OCI-LY3 (cell line): ENCODE measurements around the gene MAP1B.
"Not testable (repeated sequence)": the region's sequence is repeated elsewhere in the genome, so short reads cannot be mapped to it uniquely, and the experiment has no call there.

Source experiments
- H2AFZ ChIP-seq: fragments of 200-600, 300-600 bp; shearing (Covaris generic); 2 replicates; pipeline ENCODE4 v1.6.0; 2014; ENCODE audit warnings: antibody characterized with exemption, low read depth, low read length
- H3K27ac ChIP-seq: fragments of 200-600, 300-600 bp; sonication (generic); 2 replicates; pipeline ENCODE4 v1.5.1; 2014; ENCODE audit warnings: mild to moderate bottlenecking, low read length, moderate library complexity, mixed read lengths
- H3K27me3 ChIP-seq: fragments of 200-600, 300-600 bp; sonication (generic); 2 replicates; pipeline ENCODE4 v1.6.1; 2014; ENCODE audit warnings: low read depth, low read length, mixed read lengths
- H3K36me3 ChIP-seq: fragments of 200-600, 300-600 bp; sonication (generic); replicated peaks from 2 replicates; pipeline ENCODE3; 2014; ENCODE audit warnings: low read depth, low read length, mixed read lengths
- H3K4me1 ChIP-seq: fragments of 300-600, 200-600 bp; sonication (generic); 2 replicates; pipeline ENCODE4 v1.6.1; 2014; ENCODE audit warnings: low read length, mixed read lengths
- H3K4me2 ChIP-seq: fragments of 200-600, 300-600 bp; sonication (generic); 2 replicates; pipeline ENCODE4 v1.6.1; 2014; ENCODE audit warnings: low read length, mixed read lengths
- H3K4me3 ChIP-seq: fragments of 300-600, 200-600 bp; sonication (generic); 2 replicates; pipeline ENCODE4 v1.5.1; 2014; ENCODE audit warnings: antibody characterized with exemption, mild to moderate bottlenecking, low read length, moderate library complexity
- H3K79me2 ChIP-seq: fragments of 300-600, 200-600 bp; shearing (Covaris generic); 2 replicates; pipeline ENCODE4 v1.6.1; 2014; ENCODE audit warnings: mild to moderate bottlenecking, low read length, mixed read lengths
- H3K9ac ChIP-seq: fragments of 300-600, 200-600 bp; shearing (Covaris generic); 2 replicates; pipeline ENCODE4 v1.6.0; 2014; ENCODE audit warnings: mild to moderate bottlenecking, low read length, moderate library complexity
- H3K9me3 ChIP-seq: fragments of 200-600, 300-600 bp; shearing (Covaris generic); 2 replicates; pipeline ENCODE4 v1.6.1; 2014; ENCODE audit warnings: low read length, mixed read lengths; ENCODE audit not compliant: insufficient read depth
- H4K20me1 ChIP-seq: fragments of 200-600, 300-600 bp; sonication (generic); 2 replicates; pipeline ENCODE4 v1.6.1; 2016; ENCODE audit warnings: low read length, mixed read lengths; ENCODE audit not compliant: insufficient read depth
- CTCF ChIP-seq: fragments of 200-600, 300-600 bp; sonication (generic); IDR thresholded peaks from 2 replicates; pipeline ENCODE4 v1.5.1; 2014; ENCODE audit warnings: antibody characterized with exemption, low read length, low read depth
- EZH2phosphoT487 ChIP-seq: fragments of 200-600 bp; shearing (Covaris generic); IDR thresholded peaks from 2 replicates; pipeline ENCODE4 v1.6.1; 2018; ENCODE audit warnings: antibody characterized with exemption, mixed run types, low read depth

Gene MAP1B

GRCh38 chr5:72166070-72166979 is 59.0 kb downstream of the MAP1B start:
- TF ChIP-seq CTCF: no peak
- no peak for TF ChIP-seq EZH2phosphoT487
- Histone ChIP-seq H3K4me3 (peak overlapping the region; percentile 29; the same call in 1 of the 2 replicates), H3K4me2 (peak overlapping the region; percentile 54), H3K9ac (no peak overlapping the region), H3K9me3 (no peaks in the 10 kb centered on the region), H2AFZ (peak overlapping the region; percentile 46; the same call in 1 of the 2 replicates), H3K36me3 (no peaks in the 10 kb centered on the region), H3K4me1 (peaks cover 15% of the 10 kb centered on the region), H3K27ac (no peak overlapping the region), H4K20me1 (no peaks in the 10 kb centered on the region), H3K27me3 (peaks cover 24% of the 10 kb centered on the region), H3K79me2 (no peaks in the 10 kb centered on the region)

GRCh38 chr5:72167257-72167656 is 60.0 kb downstream of the MAP1B start:
- Histone ChIP-seq H3K4me1 (peaks cover 20% of the 10 kb centered on the region), H3K4me2 (peak overlapping the region; percentile 54; the same call in 1 of the 2 replicates), H3K27ac (no peak overlapping the region), H3K9ac (no peak overlapping the region), H2AFZ (no peak overlapping the region), H3K9me3 (no peaks in the 10 kb centered on the region), H3K36me3 (no peaks in the 10 kb centered on the region), H3K27me3 (peaks cover 24% of the 10 kb centered on the region), H3K4me3 (0 out of 2 replicates have a peak overlapping the region, but pooled peaks have one; percentile 29), H3K79me2 (no peaks in the 10 kb centered on the region), H4K20me1 (no peaks in the 10 kb centered on the region)
- TF ChIP-seq CTCF (no peak), EZH2phosphoT487 (no peak)

- Histone ChIP-seq H3K27me3 (peaks cover 28% of the 10 kb centered on the region), H3K36me3 (no peaks in the 10 kb centered on the region), H3K79me2 (no peaks in the 10 kb centered on the region), H4K20me1 (no peaks in the 10 kb centered on the region), H3K4me3 (no peak overlapping the region), H3K27ac (no peak overlapping the region), H3K4me2 (no peak overlapping the region), H2AFZ (no peak overlapping the region), H3K9me3 (no peaks in the 10 kb centered on the region), H3K9ac (no peak overlapping the region), H3K4me1 (peaks cover 17% of the 10 kb centered on the region)
- no peak for TF ChIP-seq EZH2phosphoT487
Observed at GRCh38 chr5:72167804-72168203, 60.5 kb downstream of the MAP1B start.

- no peak for TF ChIP-seq EZH2phosphoT487
- TF ChIP-seq CTCF: no peak
- no peaks in the 10 kb centered on the region for H3K9me3 ChIP-seq
- H2AFZ ChIP-seq: no peak overlapping the region
- H3K27me3 ChIP-seq: peaks cover 39% of the 10 kb centered on the region
- no peak overlapping the region for H3K27ac ChIP-seq
- H4K20me1 ChIP-seq: no peaks in the 10 kb centered on the region
- no peak overlapping the region for H3K9ac ChIP-seq
- H3K4me2 ChIP-seq: no peak overlapping the region
- H3K36me3 ChIP-seq: no peaks in the 10 kb centered on the region
- peaks cover 17% of the 10 kb centered on the region for H3K4me1 ChIP-seq
- no peak overlapping the region for H3K4me3 ChIP-seq
- H3K79me2 ChIP-seq: no peaks in the 10 kb centered on the region
Observed at GRCh38 chr5:72170101-72170500, 62.8 kb downstream of the MAP1B start.

GRCh38 chr5:72171181-72171580 is 63.9 kb downstream of the MAP1B start:
- H3K4me2 ChIP-seq, H3K9me3 ChIP-seq, H3K79me2 ChIP-seq, H3K4me3 ChIP-seq, H3K27ac ChIP-seq, H4K20me1 ChIP-seq, H3K9ac ChIP-seq, H2AFZ ChIP-seq, H3K36me3 ChIP-seq: not testable (repeated sequence)
- Histone ChIP-seq H3K27me3 (peaks cover 43% of the 10 kb centered on the region), H3K4me1 (peaks cover 17% of the 10 kb centered on the region)
